Mesothelial cell of epicardium (in vitro differentiated cells): Measurements from ENCODE around the gene MAP3K5. TPM values are rescaled to one million over a fixed set of nuclear protein-coding genes. Genes with fewer than 3 reads are reported as not detected.

ENCODE experiments used
- DNase-seq, 2 experiments: peaks; one replicate each; pipeline ENCODE4 v3.0.0; 2021; ENCODE audit warnings: low spot score in 2 of 2; ENCODE audit not compliant: unreplicated experiment in 2 of 2
- H3K27ac Mint-ChIP-seq: 2 replicates; pipeline ENCODE4 v1.8.0; 2021; ENCODE audit warnings: mixed read lengths
- H3K27me3 Mint-ChIP-seq: 2 replicates; pipeline ENCODE4 v1.8.0; 2021; ENCODE audit warnings: low read depth, mixed read lengths
- H3K36me3 Mint-ChIP-seq: 2 replicates; pipeline ENCODE4 v1.8.0; 2021; ENCODE audit warnings: mixed read lengths
- H3K4me1 Mint-ChIP-seq: 2 replicates; pipeline ENCODE4 v1.8.0; 2021; ENCODE audit warnings: mixed read lengths
- H3K4me3 Mint-ChIP-seq: 2 replicates; pipeline ENCODE4 v1.8.0; 2021; ENCODE audit warnings: mild to moderate bottlenecking, moderate library complexity, mixed read lengths
- H3K9me3 Mint-ChIP-seq: 2 replicates; pipeline ENCODE4 v1.8.0; 2021; ENCODE audit warnings: mixed read lengths
- CTCF ChIP-seq: fragments of 200-600 bp; sonication (generic); IDR thresholded peaks from one replicate; pipeline ENCODE4 v1.5.0; 2021; ENCODE audit warnings: antibody characterized with exemption; ENCODE audit not compliant: unreplicated experiment
- total RNA-seq: library from RNA; stranded (reverse); gene quantifications from 3 replicates; pipeline ENCODE4 v1.2.1, GENCODE V29; 2021

MAP3K5 gene
- total RNA-seq, 1 donor from 2014 or later = 8.9 TPM

- H3K36me3 Mint-ChIP-seq = no peaks in the 10 kb centered on the region
- DNase-seq = no peak
- H3K27me3 Mint-ChIP-seq = no peaks in the 10 kb centered on the region
- peaks cover 47% of the 10 kb centered on the region for H3K4me1 Mint-ChIP-seq
- TF ChIP-seq CTCF = no peak
- no peak overlapping the region for H3K4me3 Mint-ChIP-seq
- peaks cover 5% of the 10 kb centered on the region for H3K9me3 Mint-ChIP-seq
- no peak overlapping the region for H3K27ac Mint-ChIP-seq
These were observed 54.2 kb downstream of the MAP3K5 start for GRCh38 chr6:136737871-136738691.

- no peak overlapping the region for H3K4me3 Mint-ChIP-seq
- H3K36me3 Mint-ChIP-seq = no peaks in the 10 kb centered on the region
- H3K9me3 Mint-ChIP-seq = peaks cover 5% of the 10 kb centered on the region
- H3K27ac Mint-ChIP-seq = no peak overlapping the region
- no peak for TF ChIP-seq CTCF
- H3K27me3 Mint-ChIP-seq = no peaks in the 10 kb centered on the region
- DNase-seq = no peak
- H3K4me1 Mint-ChIP-seq = peaks cover 51% of the 10 kb centered on the region
These were observed 54.9 kb downstream of the MAP3K5 start for GRCh38 chr6:136737374-136737844.

GRCh38 chr6:136736281-136736960, 55.9 kb downstream of the MAP3K5 start:
- Mint-ChIP-seq H3K4me1 (peaks cover 55% of the 10 kb centered on the region), H3K4me3 (no peak overlapping the region)

GRCh38 chr6:136734977-136735376, 57.3 kb downstream of the MAP3K5 start:
- Mint-ChIP-seq H3K4me3 (no peak overlapping the region), H3K9me3 (no peaks in the 10 kb centered on the region), H3K4me1 (peaks cover 46% of the 10 kb centered on the region), H3K36me3 (no peaks in the 10 kb centered on the region), H3K27ac (peak overlapping the region; percentile 69), H3K27me3 (no peaks in the 10 kb centered on the region)
- TF ChIP-seq CTCF = no peak
- no peak for DNase-seq

More at GRCh38 chr6:136736281-136736960, 55.9 kb downstream of the MAP3K5 start:
- H3K27me3 Mint-ChIP-seq = no peaks in the 10 kb centered on the region
- DNase-seq = no peak
- H3K36me3 Mint-ChIP-seq = no peaks in the 10 kb centered on the region
- no peaks in the 10 kb centered on the region for H3K9me3 Mint-ChIP-seq
- no peak for TF ChIP-seq CTCF
- no peak overlapping the region for H3K27ac Mint-ChIP-seq

GRCh38 chr6:136732889-136733288, 59.4 kb downstream of the MAP3K5 start:
- TF ChIP-seq CTCF = no peak
- DNase-seq = no peak
- Mint-ChIP-seq H3K4me1 (peaks cover 26% of the 10 kb centered on the region), H3K9me3 (peaks cover 5% of the 10 kb centered on the region), H3K36me3 (peaks cover 2% of the 10 kb centered on the region), H3K27me3 (no peaks in the 10 kb centered on the region), H3K27ac (no peak overlapping the region), H3K4me3 (no peak overlapping the region)
